ENCODE data around the gene SREBF1. TPM values are rescaled to one million over a fixed set of nuclear protein-coding genes. Genes with fewer than 3 reads are reported as not detected.
A peak's percentile ranks its signal among the peaks of the same experiment; 100 is the strongest.
"Not testable (repeated sequence)": the region's sequence is repeated elsewhere in the genome, so short reads cannot be mapped to it uniquely, and the experiment has no call there.

Gene SREBF1
- total and polyA plus RNA-seq, 7 experiments from 2014 or later = 22.4 to 281 (median 41.3) TPM

GRCh38 chr17:17810084-17810894 is 26.5 kb downstream of the SREBF1 start:
- H3K36me3 Mint-ChIP-seq = peaks cover 0 to 8% (median 3%) of the 10 kb centered on the region in 5 donors
- H3K9me3 Mint-ChIP-seq = peaks cover 0 to 2% (median 0%) of the 10 kb centered on the region in 11 donors
- intact Hi-C loops (cut with micrococcal nuclease) = no loop called here
- POLR2A ChIA-PET = no interaction called here
- Histone ChIP-seq H3K27me3 (ENCODE audit: control insufficient read depth in 2 of 2, insufficient read depth in 2 of 2, low read length in 2 of 2) (no peaks in the 10 kb centered on the region), H3K4me3 (ENCODE audit: low read length) (no peak overlapping the region), H3K36me3 (ENCODE audit: control insufficient read depth in 2 of 3, insufficient read depth in 3 of 3, low read length in 3 of 3) (peaks cover 0 to 57% (median 3%) of the 10 kb centered on the region in 3 experiments), H3K4me1 (ENCODE audit: control insufficient read depth in 2 of 2, insufficient read depth in 2 of 2, low read length in 2 of 2) (peaks cover 6 to 9% of the 10 kb centered on the region in 2 donors), H3K27ac (ENCODE audit: low read depth, low read length) (no peak overlapping the region), H3K9me3 (ENCODE audit: control insufficient read depth in 2 of 3, low read length in 3 of 3) (no peaks in the 10 kb centered on the region)
- DNase-seq = no peak
- no peak overlapping the region for H3K27ac Mint-ChIP-seq
- no peak for ATAC-seq
- peaks cover 5 to 18% (median 11%) of the 10 kb centered on the region in 7 donors for H3K4me1 Mint-ChIP-seq
- H3K4me3 Mint-ChIP-seq = no peak overlapping the region
- H3K27me3 Mint-ChIP-seq = no peaks in the 10 kb centered on the region
- CTCF ChIA-PET = interaction anchor here (1.2 to 9.9 kb wide), 2 partner anchors 51 to 107 kb away, joined by 3 to 88 read pairs; no protein-coding TSS in a partner anchor

- ChIA-PET POLR2A (no interaction called here), CTCF (no interaction called here)
- ATAC-seq (no peak), DNase-seq (no peak)
- Mint-ChIP-seq H3K27me3 (no peaks in the 10 kb centered on the region), H3K9me3 (peaks cover 0 to 2% (median 0%) of the 10 kb centered on the region in 11 donors), H3K4me3 (no peak overlapping the region), H3K36me3 (peaks cover 0 to 8% (median 3%) of the 10 kb centered on the region in 5 donors), H3K27ac (no peak overlapping the region), H3K4me1 (peaks cover 5 to 18% (median 11%) of the 10 kb centered on the region in 7 donors)
- no peak overlapping the region for H3K27ac ChIP-seq (ENCODE audit: low read depth, low read length)
- no peaks in the 10 kb centered on the region for H3K9me3 ChIP-seq (ENCODE audit: control insufficient read depth in 2 of 3, low read length in 3 of 3)
- peaks cover 6 to 9% of the 10 kb centered on the region in 2 donors for H3K4me1 ChIP-seq (ENCODE audit: control insufficient read depth in 2 of 2, insufficient read depth in 2 of 2, low read length in 2 of 2)
- H3K36me3 ChIP-seq (ENCODE audit: control insufficient read depth in 2 of 3, insufficient read depth in 3 of 3, low read length in 3 of 3) = peaks cover 0 to 54% (median 3%) of the 10 kb centered on the region in 3 experiments
- H3K27me3 ChIP-seq (ENCODE audit: control insufficient read depth in 2 of 2, insufficient read depth in 2 of 2, low read length in 2 of 2) = no peaks in the 10 kb centered on the region
- no peak overlapping the region for H3K4me3 ChIP-seq (ENCODE audit: low read length)
- intact Hi-C loops (cut with micrococcal nuclease) = no loop called here
These were observed 27.2 kb downstream of the SREBF1 start for GRCh38 chr17:17809531-17810083.

GRCh38 chr17:17808706-17809432 is 27.9 kb downstream of the SREBF1 start:
- Mint-ChIP-seq H3K36me3 (peaks cover 2 to 10% (median 8%) of the 10 kb centered on the region in 5 donors), H3K27me3 (no peaks in the 10 kb centered on the region), H3K9me3 (peaks cover 0 to 2% (median 0%) of the 10 kb centered on the region in 11 donors), H3K4me3 (peak overlapping the region in 1 of 10 donors; percentile 43), H3K4me1 (peaks cover 7 to 18% (median 11%) of the 10 kb centered on the region in 7 donors), H3K27ac (peak overlapping the region in 3 of 9 donors; percentile 11 to 79 (median 17))
- Histone ChIP-seq H3K9me3 (ENCODE audit: control insufficient read depth in 2 of 3, low read length in 3 of 3) (no peaks in the 10 kb centered on the region), H3K36me3 (ENCODE audit: control insufficient read depth in 2 of 3, insufficient read depth in 3 of 3, low read length in 3 of 3) (peaks cover 0 to 53% (median 0%) of the 10 kb centered on the region in 3 experiments), H3K27me3 (ENCODE audit: control insufficient read depth in 2 of 2, insufficient read depth in 2 of 2, low read length in 2 of 2) (no peaks in the 10 kb centered on the region), H3K27ac (ENCODE audit: low read depth, low read length) (no peak overlapping the region), H3K4me1 (ENCODE audit: control insufficient read depth in 2 of 2, insufficient read depth in 2 of 2, low read length in 2 of 2) (peaks cover 6 to 9% of the 10 kb centered on the region in 2 donors), H3K4me3 (ENCODE audit: low read length) (no peak overlapping the region)
- ChIA-PET CTCF (interaction anchor here (0.9 kb wide), 1 partner anchor 52 kb away, joined by 3 read pairs; no protein-coding TSS in a partner anchor), POLR2A (interaction anchor here (0.7 kb wide), 1 partner anchor 25 kb away, joined by 4 read pairs; no protein-coding TSS in a partner anchor)
- ATAC-seq (no peak), DNase-seq (no peak)
- intact Hi-C loops (cut with micrococcal nuclease) = no loop called here

- Mint-ChIP-seq H3K4me1 (peaks cover 7 to 18% (median 11%) of the 10 kb centered on the region in 7 donors), H3K27ac (peak overlapping the region in 2 of 9 donors; percentile 17 to 79), H3K36me3 (peaks cover 5 to 13% (median 9%) of the 10 kb centered on the region in 5 donors)
- ChIA-PET POLR2A (interaction anchor here (0.7 kb wide), 1 partner anchor 26 kb away, joined by 4 read pairs; no protein-coding TSS in a partner anchor), CTCF (interaction anchor here (0.6 to 0.9 kb wide), 3 partner anchors 52 to 225 kb away, joined by 3 to 5 read pairs (median 3); no protein-coding TSS in a partner anchor)
- H3K27me3 Mint-ChIP-seq; ATAC-seq; H3K4me3 ChIP-seq (ENCODE audit: low read length); intact Hi-C loops (cut with micrococcal nuclease); DNase-seq; H3K9me3 ChIP-seq (ENCODE audit: control insufficient read depth in 2 of 3, low read length in 3 of 3); H3K4me1 ChIP-seq (ENCODE audit: control insufficient read depth in 2 of 2, insufficient read depth in 2 of 2, low read length in 2 of 2); H3K27me3 ChIP-seq (ENCODE audit: control insufficient read depth in 2 of 2, insufficient read depth in 2 of 2, low read length in 2 of 2); H3K9me3 Mint-ChIP-seq; H3K27ac ChIP-seq (ENCODE audit: low read depth, low read length); H3K4me3 Mint-ChIP-seq: not testable (repeated sequence)
- peaks cover 0 to 50% (median 0%) of the 10 kb centered on the region in 3 experiments for H3K36me3 ChIP-seq (ENCODE audit: control insufficient read depth in 2 of 3, insufficient read depth in 3 of 3, low read length in 3 of 3)
These were observed 28.6 kb downstream of the SREBF1 start for GRCh38 chr17:17808200-17808599.

- no peak overlapping the region for H3K4me3 Mint-ChIP-seq
- Histone ChIP-seq H3K27me3 (ENCODE audit: control insufficient read depth in 2 of 2, insufficient read depth in 2 of 2, low read length in 2 of 2) (no peaks in the 10 kb centered on the region), H3K4me3 (ENCODE audit: low read length) (no peak overlapping the region), H3K36me3 (ENCODE audit: control insufficient read depth in 2 of 3, insufficient read depth in 3 of 3, low read length in 3 of 3) (peaks cover 0 to 42% (median 0%) of the 10 kb centered on the region in 3 experiments), H3K4me1 (ENCODE audit: control insufficient read depth in 2 of 2, insufficient read depth in 2 of 2, low read length in 2 of 2) (peaks cover 6% of the 10 kb centered on the region in 2 donors), H3K27ac (ENCODE audit: low read depth, low read length) (no peak overlapping the region), H3K9me3 (ENCODE audit: control insufficient read depth in 2 of 3, low read length in 3 of 3) (no peaks in the 10 kb centered on the region)
- no peak for DNase-seq
- no peaks in the 10 kb centered on the region for H3K27me3 Mint-ChIP-seq
- H3K4me1 Mint-ChIP-seq = peaks cover 7 to 13% (median 11%) of the 10 kb centered on the region in 7 donors
- H3K9me3 Mint-ChIP-seq = no peaks in the 10 kb centered on the region
- intact Hi-C loops (cut with micrococcal nuclease) = no loop called here
- POLR2A ChIA-PET = no interaction called here
- peaks cover 5 to 12% (median 9%) of the 10 kb centered on the region in 5 donors for H3K36me3 Mint-ChIP-seq
- CTCF ChIA-PET = interaction anchor here (0.7 kb wide), 1 partner anchor 226 kb away, joined by 5 read pairs; no protein-coding TSS in a partner anchor
- no peak for ATAC-seq
- H3K27ac Mint-ChIP-seq = no peak overlapping the region
These were observed 29.3 kb downstream of the SREBF1 start for GRCh38 chr17:17807440-17807839.

Measured in naive thymus-derived CD4-positive, alpha-beta T cell (primary cell).